ENCODE results near the gene TOP2B.

Gene TOP2B

GRCh38 chr3:25673738-25674298 lies 9.1 kb upstream of the TOP2B start:
- DNase-seq (ENCODE audit: low spot score), result no peak

- DNase-seq (ENCODE audit: low spot score), result peak; percentile 3
These were observed 891 bp upstream of the TOP2B start for GRCh38 chr3:25665315-25666280.

- DNase-seq (ENCODE audit: low spot score), result peak; percentile 63
These were observed 567 bp downstream of the TOP2B start for GRCh38 chr3:25663869-25664811.

- DNase-seq (ENCODE audit: low spot score), result peak; percentile 39
These were observed 1.3 kb downstream of the TOP2B start for GRCh38 chr3:25663347-25663868.

GRCh38 chr3:25662736-25663320 lies 1.9 kb downstream of the TOP2B start:
- no peak for DNase-seq (ENCODE audit: low spot score)

- no peak for DNase-seq (ENCODE audit: low spot score)
These were observed 2.8 kb downstream of the TOP2B start for GRCh38 chr3:25661694-25662437.

- no peak for DNase-seq (ENCODE audit: low spot score)
These were observed 5.9 kb downstream of the TOP2B start for GRCh38 chr3:25658836-25659235.

GRCh38 chr3:25657293-25657692 lies 7.4 kb downstream of the TOP2B start:
- DNase-seq (ENCODE audit: low spot score), result no peak

GRCh38 chr3:25655659-25656058 lies 9.0 kb downstream of the TOP2B start:
- DNase-seq (ENCODE audit: low spot score), result no peak

- DNase-seq (ENCODE audit: low spot score), result no peak
These were observed 10.1 kb downstream of the TOP2B start for GRCh38 chr3:25654576-25654975.

- no peak for DNase-seq (ENCODE audit: low spot score)
These were observed 11.4 kb downstream of the TOP2B start for GRCh38 chr3:25653322-25653721.

GRCh38 chr3:25652921-25653320 lies 11.8 kb downstream of the TOP2B start:
- DNase-seq (ENCODE audit: low spot score), result no peak

GRCh38 chr3:25648925-25649830 lies 15.5 kb downstream of the TOP2B start:
- DNase-seq (ENCODE audit: low spot score), result no peak

- DNase-seq (ENCODE audit: low spot score), result peak; percentile 68
These were observed 16.6 kb downstream of the TOP2B start for GRCh38 chr3:25648107-25648535.

GRCh38 chr3:25635038-25635437 lies 29.7 kb downstream of the TOP2B start:
- DNase-seq (ENCODE audit: low spot score), result no peak

- DNase-seq (ENCODE audit: low spot score), result no peak
These were observed 30.8 kb downstream of the TOP2B start for GRCh38 chr3:25633919-25634318.

- no peak for DNase-seq (ENCODE audit: low spot score)
These were observed 32.7 kb downstream of the TOP2B start for GRCh38 chr3:25631989-25632388.

GRCh38 chr3:25621087-25621486 lies 43.6 kb downstream of the TOP2B start:
- DNase-seq (ENCODE audit: low spot score), result no peak

- no peak for DNase-seq (ENCODE audit: low spot score)
These were observed 44.2 kb downstream of the TOP2B start for GRCh38 chr3:25620493-25620892.

GRCh38 chr3:25619382-25619781 lies 45.3 kb downstream of the TOP2B start:
- DNase-seq (ENCODE audit: low spot score), result no peak
